ENCODE results near the gene VMO1. TPM values are rescaled to one million over a fixed set of nuclear protein-coding genes. Genes with fewer than 3 reads are reported as not detected.

Gene VMO1
- total RNA-seq, 1 experiment from 2014 or later: 4.3 TPM

GRCh38 chr17:4735876-4736651, 50.1 kb downstream of the VMO1 start:
- Histone ChIP-seq H3K27me3 (no peaks in the 10 kb centered on the region), H3K4me3 (no peak overlapping the region), H3K27ac (no peak overlapping the region), H3K4me1 (no peaks in the 10 kb centered on the region), H3K36me3 (no peaks in the 10 kb centered on the region), H3K9me3 (replicated peaks) (no peaks in the 10 kb centered on the region)
- DNase-seq: no peak

Other genes starting within 250 kb of the VMO1 start
- 37.0 and 40.3 TPM in 2 replicates for gene MYBBP1A, start 231.0 kb downstream of the VMO1 start, total RNA-seq (2014; rRNA removed; shearing (Covaris generic))
- not detected in 2 replicates for gene GGT6, start 225.8 kb downstream of the VMO1 start, total RNA-seq (2014; rRNA removed; shearing (Covaris generic))
- 0.23 TPM in 1 of 2 replicates, not detected in the other for gene SMTNL2, start 201.8 kb downstream of the VMO1 start, total RNA-seq (2014; rRNA removed; shearing (Covaris generic))
- 3.0 and 3.6 TPM in 2 replicates for gene ALOX15, start 144.7 kb downstream of the VMO1 start, total RNA-seq (2014; rRNA removed; shearing (Covaris generic))
- gene PELP1, start 82.2 kb downstream of the VMO1 start, total RNA-seq (2014; rRNA removed; shearing (Covaris generic)): 23.6 and 27.2 TPM in 2 replicates
- gene ARRB2, start 75.7 kb downstream of the VMO1 start, total RNA-seq (2014; rRNA removed; shearing (Covaris generic)): 23.3 and 23.9 TPM in 2 replicates
- 5.5 and 5.6 TPM in 2 replicates for gene MED11, start 54.9 kb downstream of the VMO1 start, total RNA-seq (2014; rRNA removed; shearing (Covaris generic))
- not detected in 2 replicates for gene ZMYND15, start 46.5 kb downstream of the VMO1 start, total RNA-seq (2014; rRNA removed; shearing (Covaris generic))
- gene CXCL16, start 46.4 kb downstream of the VMO1 start, total RNA-seq (2014; rRNA removed; shearing (Covaris generic)): not detected in 2 replicates
- not detected in 2 replicates for gene TM4SF5, start 14.5 kb downstream of the VMO1 start, total RNA-seq (2014; rRNA removed; shearing (Covaris generic))
- gene GLTPD2, start 2.6 kb upstream of the VMO1 start, total RNA-seq (2014; rRNA removed; shearing (Covaris generic)): not detected in 2 replicates
- gene PSMB6, start 9.8 kb upstream of the VMO1 start, total RNA-seq (2014; rRNA removed; shearing (Covaris generic)): 120 and 135 TPM in 2 replicates
- gene PLD2, start 20.8 kb upstream of the VMO1 start, total RNA-seq (2014; rRNA removed; shearing (Covaris generic)): 11.7 and 14.8 TPM in 2 replicates
- 12.2 and 12.4 TPM in 2 replicates for gene MINK1, start 47.0 kb upstream of the VMO1 start, total RNA-seq (2014; rRNA removed; shearing (Covaris generic))
- gene C17orf107, start 113.2 kb upstream of the VMO1 start, total RNA-seq (2014; rRNA removed; shearing (Covaris generic)): 0.16 and 0.20 TPM in 2 replicates
- gene CHRNE, start 116.7 kb upstream of the VMO1 start, total RNA-seq (2014; rRNA removed; shearing (Covaris generic)): 0.10 and 0.20 TPM in 2 replicates
- gene GP1BA, start 145.9 kb upstream of the VMO1 start, total RNA-seq (2014; rRNA removed; shearing (Covaris generic)): not detected in 2 replicates
- 43.9 and 45.3 TPM in 2 replicates for gene SLC25A11, start 153.7 kb upstream of the VMO1 start, total RNA-seq (2014; rRNA removed; shearing (Covaris generic))
- gene RNF167, start 153.9 kb upstream of the VMO1 start, total RNA-seq (2014; rRNA removed; shearing (Covaris generic)): 35.7 and 38.7 TPM in 2 replicates
- 1,061 and 1,115 TPM in 2 replicates for gene PFN1, start 162.2 kb upstream of the VMO1 start, total RNA-seq (2014; rRNA removed; shearing (Covaris generic))
- 124 and 129 TPM in 2 replicates for gene ENO3, start 164.8 kb upstream of the VMO1 start, total RNA-seq (2014; rRNA removed; shearing (Covaris generic))
- gene SPAG7, start 181.5 kb upstream of the VMO1 start, total RNA-seq (2014; rRNA removed; shearing (Covaris generic)): 36.8 and 39.1 TPM in 2 replicates
- gene CAMTA2, start 201.3 kb upstream of the VMO1 start, total RNA-seq (2014; rRNA removed; shearing (Covaris generic)): 3.7 and 3.9 TPM in 2 replicates
- not detected in 2 replicates for gene INCA1, start 211.2 kb upstream of the VMO1 start, total RNA-seq (2014; rRNA removed; shearing (Covaris generic))
- 24.2 and 32.7 TPM in 2 replicates for gene KIF1C, start 211.6 kb upstream of the VMO1 start, total RNA-seq (2014; rRNA removed; shearing (Covaris generic))
- gene SLC52A1, start 249.1 kb upstream of the VMO1 start, total RNA-seq (2014; rRNA removed; shearing (Covaris generic)): not detected in 2 replicates